HG03469 (cell line): Measurements from ENCODE around the gene STPG1.

Source experiments
- ATAC-seq: cut with Tn5 transposase; IDR thresholded peaks from one replicate; pipeline ENCODE4 v1.9.1; 2021; ENCODE audit warnings: mild to moderate bottlenecking, moderate library complexity, moderate number of reproducible peaks; ENCODE audit not compliant: unreplicated experiment

STPG1 gene

DNA sequence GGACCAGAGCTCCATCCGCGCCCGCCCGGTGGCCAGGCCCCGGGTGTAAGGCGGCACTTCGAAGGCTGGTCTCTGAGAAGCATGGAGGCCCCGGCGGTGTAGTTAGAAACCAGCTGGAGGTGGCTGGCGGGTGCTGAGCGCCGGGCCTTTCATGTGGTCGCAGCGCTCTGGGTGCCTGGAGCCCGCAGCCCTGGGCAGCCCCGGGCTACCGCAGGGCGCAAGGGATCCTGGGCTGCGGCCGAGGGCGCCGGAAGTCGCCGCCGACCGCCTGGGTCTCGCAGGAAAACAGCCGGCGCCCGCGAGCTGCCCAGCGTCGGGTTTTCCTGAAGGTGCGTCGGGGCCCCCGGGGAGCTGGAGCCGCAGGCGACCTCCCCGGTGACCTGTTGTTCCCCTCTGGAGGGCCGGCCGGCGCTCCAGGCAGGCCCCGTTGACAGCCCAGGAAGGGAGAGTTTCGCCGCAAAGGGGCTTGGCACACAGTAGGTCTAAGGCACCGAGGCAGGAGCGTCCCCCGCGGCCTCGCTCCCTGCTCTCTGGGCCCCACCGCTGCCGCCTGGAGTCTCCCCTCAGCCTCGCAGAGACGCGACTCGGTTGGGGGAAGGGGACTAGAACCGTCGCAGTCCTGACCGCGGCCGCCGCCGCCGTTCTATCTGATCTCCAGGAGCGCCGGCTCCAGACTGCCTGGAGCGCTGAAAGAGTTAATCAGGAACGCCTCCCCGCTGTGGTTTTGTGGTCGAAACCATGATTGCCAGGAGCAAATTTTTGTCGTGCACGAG is 91.7 kb downstream of the STPG1 start:
- no peak for ATAC-seq

DNA sequence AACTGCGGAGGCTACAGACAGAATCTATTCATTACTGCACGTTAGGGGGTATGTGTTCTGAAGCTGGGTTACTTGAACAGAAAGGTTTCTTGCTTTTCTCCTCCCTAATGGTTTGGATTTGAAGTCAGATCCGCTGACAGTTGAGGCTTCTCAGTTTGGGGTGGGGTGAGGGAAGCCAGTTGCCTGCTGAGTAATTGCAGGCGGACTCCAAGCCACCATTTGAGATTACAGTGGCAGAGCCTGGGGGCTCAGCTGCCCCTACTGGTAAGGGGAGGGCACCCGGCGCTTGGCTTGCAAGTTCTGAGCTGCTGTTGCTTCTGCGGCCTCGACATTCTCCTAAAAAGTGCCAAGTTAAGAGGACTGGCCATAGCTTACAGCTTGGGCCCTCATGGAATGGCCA is 92.5 kb downstream of the STPG1 start:
- no peak for ATAC-seq

DNA sequence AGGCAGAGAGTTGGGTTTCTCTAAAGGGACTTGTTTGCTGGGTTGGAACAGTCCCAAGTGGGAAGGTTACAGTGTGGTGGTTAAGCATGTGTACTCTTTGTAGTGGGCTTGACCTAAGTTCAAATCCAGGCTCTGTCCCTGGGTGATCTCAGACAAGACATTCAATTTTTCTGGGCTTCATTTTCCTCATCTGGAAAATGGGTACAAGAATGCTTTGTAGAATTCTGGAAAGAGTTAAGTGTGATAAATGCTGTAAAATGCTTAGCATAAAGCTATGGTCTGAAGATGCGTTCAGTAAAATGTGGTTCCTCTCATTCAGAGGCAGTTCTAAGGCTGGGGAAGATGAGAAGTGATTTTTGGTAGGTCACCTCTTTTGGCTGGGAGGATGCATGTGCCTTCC is 93.6 kb downstream of the STPG1 start:
- no peak for ATAC-seq

DNA sequence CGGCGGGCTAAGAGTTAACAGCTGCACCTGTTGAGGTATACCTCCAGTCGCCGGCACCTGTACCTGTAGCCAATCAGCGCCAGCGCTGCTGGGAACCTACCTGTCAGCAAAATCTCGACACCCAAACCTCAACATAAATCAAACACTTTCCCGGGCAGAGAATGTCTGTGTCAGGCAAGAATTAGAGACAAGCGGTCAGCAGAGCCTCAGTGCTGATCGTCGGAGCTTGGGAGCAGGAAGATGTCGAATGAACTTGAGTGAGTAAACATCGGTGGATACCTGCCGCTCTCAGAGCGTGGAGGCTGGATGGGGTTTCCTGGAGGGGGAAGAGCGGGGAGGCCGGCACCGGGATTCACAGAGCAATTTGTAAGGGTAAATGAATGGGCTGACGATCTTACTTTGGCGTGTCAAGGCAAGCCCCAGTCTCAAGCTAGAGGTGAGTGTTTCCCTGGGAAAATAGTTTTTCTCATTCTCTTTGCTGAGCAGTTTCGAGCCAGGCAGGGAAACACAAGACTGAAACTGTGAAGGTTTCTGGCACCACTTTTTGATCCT is 94.2 kb downstream of the STPG1 start, which contains the start of gene GRHL3:
Gene GRHL3, plus strand, starts transcription at position 46 of the 552 bp plus-strand sequence. Its CDS starts 195 bp downstream, at position 241.
- ATAC-seq: no peak

DNA sequence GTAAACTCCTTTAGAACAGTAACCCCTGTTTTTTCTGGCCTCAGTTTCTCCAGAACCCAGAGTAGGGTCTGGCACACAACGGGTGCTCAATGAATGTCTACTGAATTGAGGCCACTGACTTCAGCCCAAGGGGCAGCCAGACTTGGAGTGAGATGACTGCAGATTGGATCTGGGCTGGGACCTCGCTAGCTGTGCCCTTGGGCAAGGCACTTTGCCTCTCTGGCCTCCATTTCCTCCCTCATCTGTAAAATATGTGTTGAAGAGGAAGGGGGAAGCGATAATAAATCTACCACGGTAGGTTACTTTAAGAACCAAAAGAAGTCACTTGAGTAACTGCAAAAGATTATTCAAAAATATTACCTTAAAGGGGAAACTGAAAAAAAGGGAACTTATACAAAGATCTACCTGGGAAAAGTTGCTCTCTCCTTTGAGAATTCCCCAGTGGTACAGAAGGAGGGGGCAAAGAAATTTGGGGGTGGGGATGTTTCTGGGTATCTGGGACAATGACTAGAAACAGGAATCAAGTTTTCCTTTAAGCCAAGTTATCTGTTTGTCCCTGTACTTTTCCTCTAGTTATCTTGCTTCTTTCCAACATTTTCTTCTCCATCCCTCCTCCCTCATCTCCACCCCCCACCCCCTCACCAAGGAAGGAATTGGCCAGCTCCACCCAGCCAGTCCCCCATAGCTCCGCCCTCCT is 94.8 kb downstream of the STPG1 start:
- ATAC-seq: no peak

DNA sequence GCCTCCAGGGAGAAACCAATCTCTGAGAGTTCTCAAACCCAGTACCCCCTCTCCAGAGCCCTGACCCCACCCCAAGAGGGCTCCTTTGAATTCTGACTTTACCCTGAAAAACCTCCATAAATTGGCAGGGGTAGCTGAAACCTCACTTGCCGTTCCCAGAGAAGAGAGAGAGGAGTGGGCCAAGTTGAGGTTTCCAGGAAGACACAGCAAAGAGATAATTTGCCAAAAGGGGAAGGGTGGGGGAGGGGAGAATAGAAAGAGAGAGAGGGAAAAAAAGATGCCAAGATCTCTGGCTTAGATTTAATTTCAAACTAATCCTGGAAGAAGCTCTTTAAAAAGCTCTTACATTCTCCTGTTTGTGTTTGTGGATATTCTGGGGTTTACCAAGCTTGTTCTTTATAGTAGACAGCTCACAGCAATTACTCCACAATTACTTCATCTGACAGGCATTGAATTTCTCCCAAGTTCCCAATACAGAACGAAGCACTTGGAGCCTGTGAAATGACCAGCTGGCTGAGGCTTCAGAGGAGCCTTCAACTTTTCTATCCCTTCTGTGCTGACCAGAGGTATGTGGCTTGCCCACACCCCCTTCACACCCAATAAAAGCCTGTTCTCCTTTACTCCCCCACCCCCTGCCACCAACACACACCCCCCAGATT is 95.5 kb downstream of the STPG1 start:
- ATAC-seq: no peak

DNA sequence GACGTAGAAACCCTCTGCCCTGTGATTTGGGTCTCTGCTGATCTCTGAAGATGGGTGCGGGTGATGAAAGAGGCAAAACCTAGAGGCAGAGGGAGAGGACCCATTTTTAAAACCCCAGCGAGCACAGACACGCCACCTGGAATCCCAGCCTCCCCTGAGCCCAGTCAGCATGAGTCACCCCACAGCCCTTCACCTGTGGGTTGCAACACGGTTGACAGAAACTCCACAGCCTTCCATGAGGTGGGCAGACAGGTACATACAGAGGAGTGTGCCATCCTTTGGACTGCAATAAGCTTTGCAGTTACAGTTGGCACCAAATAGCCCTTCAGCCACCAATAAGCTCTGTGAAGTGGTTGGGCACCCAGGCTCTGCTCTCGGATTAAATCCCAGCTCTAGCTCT is 96.5 kb downstream of the STPG1 start:
- ATAC-seq: no peak

DNA sequence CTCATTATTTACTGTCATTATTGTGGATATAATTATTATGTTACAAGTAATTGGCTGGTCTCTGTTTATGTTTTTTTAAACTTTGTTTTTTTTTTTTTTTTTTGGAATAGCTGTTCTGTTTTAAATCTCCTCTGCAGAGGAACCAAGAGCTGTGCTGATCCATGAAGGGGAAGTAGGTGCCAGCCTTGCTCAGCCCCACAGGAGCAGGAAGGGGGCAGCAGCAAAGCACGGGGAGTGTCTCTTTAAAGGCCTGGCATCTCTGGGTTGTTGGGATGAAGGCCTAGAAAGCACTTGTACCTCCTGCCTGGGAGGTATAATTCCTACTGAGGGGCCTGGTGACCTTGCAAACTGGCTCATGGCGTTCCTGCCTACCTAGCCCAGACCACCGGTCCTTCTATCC is 96.9 kb downstream of the STPG1 start:
- ATAC-seq: no peak

DNA sequence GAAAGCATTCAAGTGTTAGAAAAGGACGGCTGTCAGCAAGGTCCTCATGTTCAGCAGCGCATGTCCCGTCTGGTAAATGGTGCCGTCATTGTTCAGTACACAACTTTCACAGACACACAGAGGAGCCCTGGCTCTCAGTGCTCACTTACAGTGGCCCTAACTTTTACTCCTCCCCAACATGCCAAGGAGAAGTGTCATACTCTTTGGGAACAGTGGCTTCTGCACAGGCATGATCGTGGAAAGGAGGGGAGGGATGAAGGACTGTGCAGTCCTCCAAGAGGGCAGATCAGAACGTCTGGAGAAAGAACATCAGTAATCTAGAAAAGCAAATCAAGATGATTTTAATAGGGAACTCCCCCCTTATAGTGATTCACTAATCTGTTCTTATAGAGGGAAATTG is 98.2 kb downstream of the STPG1 start:
- no peak for ATAC-seq

DNA sequence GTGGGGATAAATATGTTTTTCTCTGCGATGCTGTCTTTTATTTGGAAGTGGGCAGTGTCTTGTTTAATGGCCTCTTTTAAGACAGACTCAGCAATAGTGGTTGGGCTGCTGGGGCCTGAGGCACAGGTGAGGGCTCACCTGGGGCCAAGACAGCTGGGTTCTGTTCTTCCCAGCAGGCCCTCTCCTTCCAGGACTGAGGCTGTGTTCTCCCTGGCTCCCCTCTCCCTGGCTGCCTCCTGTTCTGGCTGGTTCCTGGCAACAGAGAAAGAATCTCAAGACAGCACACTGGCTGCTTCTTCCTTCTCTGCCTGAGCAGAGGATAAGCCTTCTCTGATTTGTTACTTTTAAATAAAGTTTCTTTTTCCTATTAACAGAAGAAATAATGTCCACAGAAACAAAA is 101.8 kb downstream of the STPG1 start:
- no peak for ATAC-seq

DNA sequence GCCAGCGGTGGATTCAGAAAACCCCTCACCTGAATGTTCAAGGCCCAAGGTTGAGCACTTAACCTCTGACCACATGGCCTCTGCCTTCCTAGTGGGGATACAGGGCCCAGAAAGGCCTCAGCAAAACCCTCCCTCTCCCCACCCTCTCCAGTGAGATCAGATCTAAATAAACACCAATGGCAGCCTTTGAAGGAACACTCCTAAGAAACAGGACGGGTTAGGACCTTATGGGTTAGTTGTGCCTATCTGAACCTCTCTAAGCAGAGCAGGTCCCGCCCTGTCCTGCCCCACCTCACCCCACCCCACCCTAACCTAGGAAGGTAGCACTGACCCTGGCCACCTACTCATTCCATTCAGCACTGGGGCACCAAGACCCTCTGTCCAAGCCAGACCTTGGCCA is 102.3 kb downstream of the STPG1 start:
- ATAC-seq: no peak

DNA sequence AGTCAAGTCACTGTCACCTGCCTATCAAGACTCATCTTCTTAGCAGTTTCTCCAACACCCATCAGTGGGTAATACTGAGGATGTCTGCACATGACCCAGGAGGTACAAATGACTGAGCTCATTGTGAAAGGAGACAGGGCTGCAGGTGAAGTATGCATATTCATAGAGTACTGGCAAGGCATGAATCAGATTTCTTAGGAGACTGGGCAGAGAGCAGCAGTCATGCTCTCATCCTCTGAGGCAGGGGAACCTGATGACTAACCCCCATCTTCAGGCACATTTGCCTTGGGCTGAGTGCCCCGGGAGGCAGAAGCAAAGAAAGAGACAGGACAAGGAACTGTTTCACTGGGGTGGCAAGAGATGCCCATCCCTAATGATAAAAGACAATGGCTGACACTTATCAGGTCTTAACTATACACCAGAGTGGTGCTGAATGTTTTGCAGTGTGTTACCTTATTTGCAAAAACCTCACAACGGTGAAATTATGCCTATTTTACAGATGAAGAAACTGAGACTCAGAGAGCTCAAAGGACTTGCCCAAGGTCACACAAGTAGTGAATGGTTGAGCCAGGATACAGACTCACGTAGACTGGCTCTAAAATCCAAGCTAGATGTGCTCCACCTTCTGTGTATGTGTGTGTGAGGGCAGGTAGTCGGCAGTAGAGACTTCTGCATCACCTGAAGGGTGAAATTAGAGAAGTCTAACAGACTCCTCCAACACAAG is 103.7 kb downstream of the STPG1 start:
- no peak for ATAC-seq

DNA sequence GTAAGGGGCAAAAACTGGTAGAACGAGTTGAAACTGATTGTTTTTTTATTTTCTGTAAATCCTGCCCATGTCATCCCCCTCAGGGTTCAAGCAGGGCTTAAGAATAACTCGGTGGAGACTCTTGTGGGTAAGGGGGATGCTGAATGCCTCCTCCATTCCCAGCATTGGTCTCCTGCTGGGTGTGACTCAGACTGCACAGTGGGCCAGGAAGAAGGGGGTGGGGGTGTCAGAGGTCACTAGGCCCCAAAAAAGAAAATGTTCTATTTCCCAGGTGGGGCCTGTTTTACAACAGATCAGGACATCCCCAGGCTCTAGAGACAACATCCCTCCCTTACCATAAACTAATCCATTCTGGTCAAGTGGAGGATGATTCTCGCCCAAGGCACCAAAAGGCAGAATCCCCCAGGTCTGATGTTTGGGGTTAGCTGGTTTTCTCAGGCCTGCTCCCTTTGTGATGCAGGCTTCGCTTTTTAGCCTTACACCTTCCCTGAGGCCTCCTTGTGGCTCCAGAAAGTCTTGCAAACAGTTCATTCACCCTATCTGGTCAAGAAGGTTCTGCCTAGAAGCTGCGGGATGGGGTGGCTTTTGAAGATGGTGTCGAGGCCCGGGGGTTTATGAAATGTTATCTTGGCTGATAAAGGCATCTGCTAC is 105.1 kb downstream of the STPG1 start:
- no peak for ATAC-seq
